Activated CD4-positive, CD25-positive, alpha-beta regulatory T cell (primary cell): ENCODE data around the gene TMEM263.
"Not testable (repeated sequence)": the region's sequence is repeated elsewhere in the genome, so short reads cannot be mapped to it uniquely, and the experiment has no call there.

Source experiments
- DNase-seq, 4 experiments: peaks; one replicate each; lab custom pipeline; 2025; lab: John Stamatoyannopoulos, UW

The TMEM263 gene

GRCh38 chr12:106955377-106956047 lies at the start of gene TMEM263:
Gene TMEM263 (plus strand): TSS chr12:106955907. CDS start chr12:106967117, 11,210 bp downstream.
- peak; percentile 78 to 82 (median 80) for DNase-seq

- no peak for DNase-seq
Observed at GRCh38 chr12:106906715-106907114, 49.0 kb upstream of the TMEM263 start.

GRCh38 chr12:106907411-106907810 lies 48.3 kb upstream of the TMEM263 start:
- DNase-seq = no peak

GRCh38 chr12:106907846-106908245 lies 47.9 kb upstream of the TMEM263 start:
- DNase-seq = no peak

DNA sequence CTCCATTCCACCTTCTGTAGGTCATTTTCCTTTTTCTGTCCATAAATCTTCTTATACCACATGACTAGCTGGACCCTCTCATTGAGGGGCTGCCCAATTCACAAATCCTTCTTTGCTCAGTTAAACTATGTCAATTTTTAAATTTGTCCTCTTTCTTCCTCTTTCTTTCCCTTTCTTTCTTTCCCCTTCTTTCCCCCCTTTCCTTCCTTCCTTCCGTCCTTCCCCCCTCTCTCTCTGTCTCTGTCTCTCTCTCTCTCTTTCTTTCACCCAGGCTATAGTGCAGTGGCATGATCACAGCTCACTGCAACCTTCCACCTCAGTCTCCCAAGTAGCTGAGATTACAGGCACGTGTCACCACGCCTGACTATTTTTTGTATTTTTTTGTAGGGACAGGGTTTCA lies 47.1 kb upstream of the TMEM263 start:
- no peak for DNase-seq

- no peak for DNase-seq
Observed at GRCh38 chr12:106910202-106910601, 45.5 kb upstream of the TMEM263 start.

- no peak for DNase-seq
Observed at GRCh38 chr12:106911581-106911980, 44.1 kb upstream of the TMEM263 start.

DNA sequence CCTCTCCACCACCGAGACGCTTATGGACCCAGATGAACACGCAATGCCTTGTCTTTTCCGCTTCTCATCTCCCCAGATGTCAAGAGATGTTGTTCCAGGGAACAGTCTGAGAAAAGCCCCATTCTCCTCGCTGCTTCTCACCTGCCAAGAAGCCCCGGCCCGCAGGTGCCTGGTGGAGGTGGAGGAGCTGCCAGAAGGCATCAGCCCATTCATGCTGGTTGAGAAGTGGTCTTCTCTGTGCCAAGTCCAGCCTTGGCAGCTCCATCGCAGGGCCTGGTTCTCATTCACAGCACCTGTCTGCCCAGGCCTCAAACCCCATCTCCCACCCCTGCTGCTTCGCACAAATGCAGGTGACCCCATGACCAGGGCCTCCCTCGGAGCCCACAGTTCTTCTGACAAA lies 42.3 kb upstream of the TMEM263 start:
- no peak for DNase-seq

DNA sequence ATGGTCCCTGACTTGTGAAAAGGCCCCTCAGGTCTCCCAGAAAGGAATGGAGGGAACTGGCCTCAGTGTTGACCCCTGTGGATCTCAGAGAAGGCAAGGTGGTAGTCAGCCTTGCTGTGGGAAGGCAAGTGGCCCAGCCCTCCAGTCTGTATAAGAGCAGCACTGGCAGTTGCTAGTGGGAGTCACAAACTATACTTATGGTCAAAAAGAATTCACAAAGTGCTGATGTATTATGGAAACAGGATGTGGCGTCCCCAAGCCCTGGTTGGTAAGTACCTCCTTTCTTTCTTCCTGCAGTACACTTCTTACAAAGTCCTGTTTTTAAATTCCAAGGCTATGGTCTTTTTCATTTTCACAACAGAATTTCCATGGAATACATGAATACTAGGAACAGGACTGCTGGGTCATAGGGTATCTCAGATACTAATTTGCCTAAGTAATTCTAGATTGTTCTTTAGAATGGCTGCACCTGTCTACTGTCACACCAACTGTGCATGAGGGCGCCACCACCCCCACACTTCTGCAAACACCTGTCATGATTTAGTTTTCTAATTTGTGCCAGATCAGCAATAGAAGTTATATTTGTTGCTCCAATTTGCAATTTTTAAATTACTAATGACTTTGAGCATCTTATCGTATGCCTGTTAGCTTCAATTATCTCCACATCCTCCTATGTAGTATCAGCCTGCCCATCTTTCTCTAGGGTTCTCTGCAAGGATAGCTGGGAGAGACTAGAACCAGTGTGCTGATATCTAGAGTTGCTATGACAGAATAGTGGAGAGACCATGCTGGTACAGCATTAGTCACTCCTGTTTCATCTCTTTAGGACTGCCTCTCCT lies 40.7 kb upstream of the TMEM263 start:
- no peak for DNase-seq

- no peak for DNase-seq
Observed at GRCh38 chr12:106915635-106916026, 40.1 kb upstream of the TMEM263 start.

DNA sequence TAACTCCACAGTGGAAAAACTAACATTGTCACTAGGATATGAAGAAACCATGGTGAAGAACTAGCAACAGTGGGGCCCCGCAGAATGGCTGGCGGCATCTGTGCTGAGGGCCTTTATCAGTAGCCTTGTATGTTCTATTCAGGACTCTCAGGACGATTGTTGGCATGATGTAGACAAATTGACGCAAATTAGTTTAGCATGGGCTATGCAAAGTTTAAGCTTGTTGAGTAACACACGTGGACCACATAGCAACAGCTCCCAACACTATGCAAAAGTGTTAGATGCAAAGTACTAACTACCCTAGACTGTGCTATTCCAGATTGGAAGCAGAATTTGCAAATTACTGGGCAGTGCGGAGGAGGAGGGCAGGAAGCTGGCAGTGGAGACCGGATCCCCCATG lies 38.2 kb upstream of the TMEM263 start:
- no peak for DNase-seq

GRCh38 chr12:106918746-106919145 lies 37.0 kb upstream of the TMEM263 start:
- DNase-seq = no peak

DNA sequence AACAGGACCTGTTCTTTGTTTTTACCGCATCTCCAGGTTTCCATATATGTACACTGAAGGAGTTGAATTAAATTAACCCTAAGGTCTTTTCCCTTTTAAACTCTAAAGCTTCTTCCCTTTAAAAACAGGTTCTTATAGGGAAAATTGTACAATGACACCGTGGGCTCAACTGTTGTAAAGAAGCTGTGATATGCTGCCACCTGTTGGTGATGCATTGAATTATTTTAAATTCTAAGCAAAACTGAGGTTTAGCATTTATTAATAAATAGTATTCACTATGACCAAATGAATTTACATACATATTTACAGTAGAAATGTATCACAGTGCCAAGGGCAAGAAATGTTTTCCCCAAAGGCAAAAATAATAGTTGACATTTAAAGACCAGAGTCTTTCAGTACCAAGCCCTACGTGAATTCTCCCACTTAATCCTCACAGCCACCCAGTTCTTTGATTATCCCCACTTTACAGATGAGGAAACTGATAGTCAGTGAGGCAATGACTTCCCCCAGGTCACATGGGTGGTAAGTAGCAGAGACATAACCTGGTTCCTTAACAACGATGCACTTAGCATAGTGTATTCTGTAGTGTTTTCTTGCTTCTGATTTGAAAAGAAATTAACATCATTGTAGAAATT lies 35.7 kb upstream of the TMEM263 start:
- peak in 1 of 4 experiments; percentile 4 for DNase-seq

GRCh38 chr12:106921976-106922375 lies 33.7 kb upstream of the TMEM263 start:
- not testable (repeated sequence) for DNase-seq

DNA sequence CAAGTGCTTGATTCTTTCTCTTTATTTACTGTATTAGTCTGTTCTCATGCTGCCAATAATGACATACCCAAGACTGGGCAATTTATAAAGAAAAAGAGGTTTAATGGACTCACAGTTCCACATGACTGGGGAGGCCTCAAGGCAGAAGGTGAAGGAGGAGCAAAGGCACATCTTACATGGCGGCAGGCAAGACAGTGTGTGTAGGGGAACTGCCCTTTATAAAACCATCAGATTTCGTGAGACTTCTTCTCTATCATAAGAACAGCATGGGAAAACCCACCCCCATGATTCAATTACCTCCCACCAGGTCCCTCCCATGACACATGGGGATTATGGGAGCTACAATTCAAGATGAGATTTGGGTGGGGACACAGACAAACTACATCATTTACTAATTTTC lies 32.1 kb upstream of the TMEM263 start:
- DNase-seq = not testable (repeated sequence)

GRCh38 chr12:106924268-106924861 lies 31.3 kb upstream of the TMEM263 start:
- no peak for DNase-seq

DNA sequence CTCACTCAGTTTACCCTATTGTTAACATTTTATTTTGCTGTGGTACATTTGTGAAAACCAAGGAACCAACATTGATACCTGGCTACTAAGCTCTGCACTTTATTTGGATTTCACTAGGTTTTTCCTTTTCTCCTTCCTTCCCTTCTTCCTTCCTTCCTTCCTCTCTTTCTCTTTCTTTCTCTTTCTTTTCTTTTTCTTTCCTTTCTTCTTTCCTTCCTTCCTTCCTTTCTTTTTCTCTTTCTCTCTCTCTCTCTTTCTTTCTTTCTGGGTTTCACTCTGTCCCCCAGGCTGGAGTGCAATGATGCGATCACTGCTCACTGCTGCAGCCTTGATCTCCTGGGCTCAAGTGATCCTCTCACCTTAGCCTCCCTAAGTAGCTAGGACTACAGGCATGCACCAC lies 29.1 kb upstream of the TMEM263 start:
- DNase-seq = no peak

DNA sequence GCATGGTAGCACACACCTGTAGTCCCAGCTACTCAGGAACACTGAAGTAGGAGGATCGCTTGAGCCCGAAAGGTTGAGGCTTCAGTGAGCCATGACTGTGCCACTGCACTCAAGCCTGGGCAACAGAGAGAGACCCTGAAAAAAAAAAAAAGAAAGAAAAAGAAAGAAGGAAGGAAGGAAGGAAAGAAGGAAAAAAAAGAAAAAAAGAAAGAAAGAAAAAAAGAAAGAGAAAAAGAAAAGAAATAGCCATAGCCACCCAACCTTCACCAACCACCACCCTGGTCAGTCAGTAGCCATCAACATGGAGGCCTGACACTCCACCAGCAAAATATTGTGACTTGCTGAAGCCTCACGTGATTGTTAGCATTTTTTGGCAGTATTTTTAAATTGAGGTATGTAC lies 21.4 kb upstream of the TMEM263 start:
- no peak for DNase-seq

- no peak for DNase-seq
Observed at GRCh38 chr12:106941481-106942156, 14.1 kb upstream of the TMEM263 start.

DNA sequence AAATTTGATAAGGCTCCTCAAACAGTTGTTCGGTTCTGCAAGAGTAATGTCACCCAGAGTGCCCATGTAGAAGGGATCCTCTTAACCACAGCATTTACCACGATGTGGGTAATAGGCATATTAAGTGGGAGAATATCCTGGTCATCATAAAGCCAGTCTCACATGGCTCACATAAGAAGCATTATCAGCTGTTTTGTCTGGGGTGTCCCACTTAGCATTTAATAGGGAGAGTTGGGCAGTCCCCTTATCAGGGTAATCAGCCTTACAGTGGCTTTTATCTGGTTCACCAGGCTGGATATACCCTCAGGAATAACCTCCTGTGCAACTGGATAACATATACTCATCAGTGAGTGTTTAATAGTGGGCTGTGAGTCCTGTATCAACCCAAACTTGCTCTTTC lies 12.9 kb upstream of the TMEM263 start:
- no peak for DNase-seq

GRCh38 chr12:106945261-106945851 lies 10.4 kb upstream of the TMEM263 start:
- DNase-seq = no peak

DNA sequence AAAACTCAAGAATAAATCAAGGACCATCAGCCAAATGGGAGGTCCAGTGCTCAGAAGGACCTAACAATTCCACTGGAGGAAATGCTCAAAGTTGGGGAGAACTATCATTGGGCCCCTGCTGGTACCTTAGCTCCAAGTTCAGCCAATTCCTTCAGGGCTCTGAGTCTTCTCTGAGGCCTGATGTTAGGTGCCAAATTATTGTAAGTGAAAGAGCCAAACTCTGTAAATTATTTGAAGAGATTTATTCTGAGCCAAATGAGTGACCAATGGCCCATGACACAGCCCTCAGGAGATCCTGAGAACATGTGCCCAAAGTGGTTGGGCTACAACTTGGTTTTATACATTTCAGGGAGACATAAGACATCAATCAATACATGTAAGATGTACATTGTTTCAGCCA lies 8.2 kb upstream of the TMEM263 start:
- no peak for DNase-seq
